Measurements from ENCODE around the gene SBNO2.

- TF ChIP-seq, protein P1, sequence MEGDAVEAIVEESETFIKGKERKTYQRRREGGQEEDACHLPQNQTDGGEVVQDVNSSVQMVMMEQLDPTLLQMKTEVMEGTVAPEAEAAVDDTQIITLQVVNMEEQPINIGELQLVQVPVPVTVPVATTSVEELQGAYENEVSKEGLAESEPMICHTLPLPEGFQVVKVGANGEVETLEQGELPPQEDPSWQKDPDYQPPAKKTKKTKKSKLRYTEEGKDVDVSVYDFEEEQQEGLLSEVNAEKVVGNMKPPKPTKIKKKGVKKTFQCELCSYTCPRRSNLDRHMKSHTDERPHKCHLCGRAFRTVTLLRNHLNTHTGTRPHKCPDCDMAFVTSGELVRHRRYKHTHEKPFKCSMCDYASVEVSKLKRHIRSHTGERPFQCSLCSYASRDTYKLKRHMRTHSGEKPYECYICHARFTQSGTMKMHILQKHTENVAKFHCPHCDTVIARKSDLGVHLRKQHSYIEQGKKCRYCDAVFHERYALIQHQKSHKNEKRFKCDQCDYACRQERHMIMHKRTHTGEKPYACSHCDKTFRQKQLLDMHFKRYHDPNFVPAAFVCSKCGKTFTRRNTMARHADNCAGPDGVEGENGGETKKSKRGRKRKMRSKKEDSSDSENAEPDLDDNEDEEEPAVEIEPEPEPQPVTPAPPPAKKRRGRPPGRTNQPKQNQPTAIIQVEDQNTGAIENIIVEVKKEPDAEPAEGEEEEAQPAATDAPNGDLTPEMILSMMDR (IDR thresholded peaks at IDR 0.05 in 4 of 5, conservative IDR thresholded peaks at IDR 0.05 in 1 of 5) = no peak
- no peak for TF ChIP-seq POLR2A (IDR thresholded peaks at IDR 0.05)
These were observed 6.1 kb downstream of the SBNO2 start for GRCh38 chr19:1167687-1168571.
